Measurements from ENCODE around the gene GSK3B. TPM values are rescaled to one million over a fixed set of nuclear protein-coding genes. Genes with fewer than 3 reads are reported as not detected.
"Not testable (repeated sequence)": the region's sequence is repeated elsewhere in the genome, so short reads cannot be mapped to it uniquely, and the experiment has no call there.

Gene GSK3B
- total RNA-seq, 4 donors from 2014 or later, result 34.6 to 65.2 (median 42.6) TPM

DNA sequence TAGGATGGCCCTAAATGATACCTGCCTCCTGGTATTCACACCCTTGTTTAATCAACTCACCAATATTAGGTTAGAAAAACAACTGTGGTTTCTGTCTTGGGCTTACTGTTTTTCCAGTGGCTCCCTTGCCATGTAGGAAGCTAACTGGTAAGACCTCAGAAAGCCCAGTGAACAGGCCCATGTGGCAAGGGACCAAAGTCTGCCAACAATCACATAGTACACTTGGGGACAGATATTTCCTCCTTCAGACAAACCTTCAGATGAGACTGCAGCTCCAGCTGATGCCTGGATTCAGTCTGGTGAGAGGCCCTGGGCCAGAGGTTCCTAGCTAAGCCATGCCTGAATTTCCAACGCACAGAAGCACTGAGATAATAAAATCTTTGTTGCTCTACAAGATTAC is 96.1 kb downstream of the GSK3B start:
- no peak overlapping the region for H3K4me3 ChIP-seq
- H3K9me3 ChIP-seq, result no peaks in the 10 kb centered on the region
- H3K27me3 ChIP-seq, result no peaks in the 10 kb centered on the region
- H3K36me3 ChIP-seq, result peaks cover 0 to 6% (median 0%) of the 10 kb centered on the region in 3 donors
- no peak overlapping the region for H3K27ac ChIP-seq
- TF ChIP-seq POLR2A (IDR thresholded peaks at IDR 0.05), result no peak
- TF ChIP-seq, protein P1, sequence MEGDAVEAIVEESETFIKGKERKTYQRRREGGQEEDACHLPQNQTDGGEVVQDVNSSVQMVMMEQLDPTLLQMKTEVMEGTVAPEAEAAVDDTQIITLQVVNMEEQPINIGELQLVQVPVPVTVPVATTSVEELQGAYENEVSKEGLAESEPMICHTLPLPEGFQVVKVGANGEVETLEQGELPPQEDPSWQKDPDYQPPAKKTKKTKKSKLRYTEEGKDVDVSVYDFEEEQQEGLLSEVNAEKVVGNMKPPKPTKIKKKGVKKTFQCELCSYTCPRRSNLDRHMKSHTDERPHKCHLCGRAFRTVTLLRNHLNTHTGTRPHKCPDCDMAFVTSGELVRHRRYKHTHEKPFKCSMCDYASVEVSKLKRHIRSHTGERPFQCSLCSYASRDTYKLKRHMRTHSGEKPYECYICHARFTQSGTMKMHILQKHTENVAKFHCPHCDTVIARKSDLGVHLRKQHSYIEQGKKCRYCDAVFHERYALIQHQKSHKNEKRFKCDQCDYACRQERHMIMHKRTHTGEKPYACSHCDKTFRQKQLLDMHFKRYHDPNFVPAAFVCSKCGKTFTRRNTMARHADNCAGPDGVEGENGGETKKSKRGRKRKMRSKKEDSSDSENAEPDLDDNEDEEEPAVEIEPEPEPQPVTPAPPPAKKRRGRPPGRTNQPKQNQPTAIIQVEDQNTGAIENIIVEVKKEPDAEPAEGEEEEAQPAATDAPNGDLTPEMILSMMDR (IDR thresholded peaks at IDR 0.05), result no peak
- no peaks in the 10 kb centered on the region for H3K4me1 ChIP-seq
- no peak for DNase-seq

DNA sequence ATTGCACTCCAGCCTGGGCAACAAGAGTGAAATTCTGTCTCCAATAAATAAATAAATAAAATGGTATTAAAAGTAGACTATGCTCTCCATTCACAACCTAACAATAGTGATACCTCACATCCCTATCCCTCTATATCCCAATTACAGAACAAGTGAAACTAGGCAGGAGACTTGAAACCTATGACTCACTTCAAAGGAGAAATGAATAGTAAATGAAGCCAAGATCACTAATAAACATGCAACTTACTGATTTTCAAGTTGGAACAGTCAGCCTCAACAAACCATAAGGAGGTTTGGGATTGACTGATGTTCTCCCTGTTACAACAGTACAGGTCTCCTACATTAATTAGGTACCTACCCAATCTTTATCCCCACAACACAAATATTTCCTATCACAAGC is 103.4 kb downstream of the GSK3B start:
- Histone ChIP-seq H3K4me1 (peaks cover 0 to 5% (median 0%) of the 10 kb centered on the region in 4 donors), H3K27ac (no peak overlapping the region), H3K36me3 (no peaks in the 10 kb centered on the region), H3K9me3 (peaks cover 0 to under 1% (median 0%) of the 10 kb centered on the region in 4 donors), H3K27me3 (no peaks in the 10 kb centered on the region), H3K4me3 (no peak overlapping the region)
- TF ChIP-seq, protein P1 (IDR thresholded peaks at IDR 0.05), result no peak
- no peak for TF ChIP-seq POLR2A (IDR thresholded peaks at IDR 0.05)
- DNase-seq, result no peak

DNA sequence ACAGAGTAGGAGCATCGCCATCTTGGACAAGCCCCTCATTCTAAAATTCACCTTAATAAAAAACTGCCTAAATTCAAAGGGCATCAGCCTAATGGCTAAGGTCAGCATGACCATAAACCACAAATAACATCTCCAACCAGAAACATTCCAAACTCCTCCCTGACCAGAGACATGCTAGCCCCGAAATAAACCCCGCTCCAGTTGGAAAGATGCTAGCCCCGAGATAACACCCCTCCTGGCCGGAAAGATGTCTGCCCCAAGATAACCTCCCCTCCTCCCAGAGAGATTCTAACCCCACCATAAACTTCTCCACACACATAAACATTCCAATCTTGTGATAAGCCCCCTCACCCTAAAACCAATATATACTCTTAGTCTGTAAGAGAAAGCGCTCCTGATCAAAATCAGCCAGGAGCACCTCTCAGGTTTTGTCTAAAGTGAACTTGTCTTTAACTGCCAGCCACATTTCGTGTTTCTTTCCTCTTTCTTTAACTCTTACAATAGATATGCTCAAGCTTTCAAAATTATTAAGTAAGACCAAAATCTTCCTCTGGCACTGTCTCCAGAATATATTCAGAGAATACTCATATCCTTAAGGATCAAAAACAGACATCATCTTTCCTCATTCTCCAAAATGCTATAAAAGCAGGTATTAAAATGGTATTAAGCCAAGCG is 104.1 kb downstream of the GSK3B start:
- Histone ChIP-seq H3K4me3 (no peak overlapping the region), H3K36me3 (no peaks in the 10 kb centered on the region), H3K27ac (no peak overlapping the region), H3K27me3 (no peaks in the 10 kb centered on the region), H3K4me1 (peaks cover 0 to 5% (median 0%) of the 10 kb centered on the region in 4 donors), H3K9me3 (peaks cover 0 to 7% (median 0%) of the 10 kb centered on the region in 4 donors)
- TF ChIP-seq, protein P1 (IDR thresholded peaks at IDR 0.05), result no peak
- TF ChIP-seq POLR2A (IDR thresholded peaks at IDR 0.05), result no peak
- DNase-seq, result no peak

DNA sequence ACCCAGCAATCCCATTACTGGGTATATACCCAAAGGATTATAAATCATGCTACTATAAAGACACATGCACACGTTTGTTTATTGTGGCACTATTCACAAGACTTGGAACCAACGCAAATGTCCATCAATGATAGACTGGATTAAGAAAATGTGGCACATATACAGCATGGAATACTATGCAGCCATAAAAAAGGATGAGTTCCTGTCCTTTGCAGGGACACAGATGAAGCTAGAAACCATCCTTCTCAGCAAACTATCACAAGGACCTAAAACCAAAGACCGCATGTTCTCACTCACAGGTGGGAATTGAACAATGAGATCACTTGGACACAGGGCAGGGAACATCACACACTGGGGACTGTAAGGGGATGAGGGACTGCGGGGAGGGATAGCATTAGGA is 107.4 kb downstream of the GSK3B start:
- not testable (repeated sequence) for H3K36me3 ChIP-seq, H3K27me3 ChIP-seq, H3K27ac ChIP-seq, DNase-seq, H3K4me1 ChIP-seq, H3K4me3 ChIP-seq
- H3K9me3 ChIP-seq, result peaks cover 0 to 13% (median 0%) of the 10 kb centered on the region in 4 donors

DNA sequence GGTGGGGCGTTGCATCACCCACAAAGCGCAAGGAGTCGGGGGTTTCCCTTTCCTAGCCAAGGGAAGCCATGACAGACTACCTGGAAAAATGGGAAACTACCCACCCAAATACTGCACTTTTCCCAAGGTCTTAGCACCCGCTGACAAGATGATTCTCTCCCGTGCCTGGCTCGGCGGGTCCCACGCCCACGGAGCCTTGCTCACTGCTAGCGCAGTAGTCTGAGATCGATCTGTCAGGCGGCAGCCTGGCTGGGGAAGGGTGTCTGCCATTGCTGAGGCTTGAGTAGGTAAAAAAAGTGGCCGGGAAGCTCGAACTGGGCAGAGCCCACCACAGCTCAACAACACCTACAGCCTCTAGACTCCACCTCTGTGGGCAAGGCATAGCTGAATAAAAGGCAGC is 112.9 kb downstream of the GSK3B start:
- TF ChIP-seq, protein P1 (IDR thresholded peaks at IDR 0.05), result no peak
- no peak for TF ChIP-seq POLR2A (IDR thresholded peaks at IDR 0.05)
- Histone ChIP-seq H3K27ac (no peak overlapping the region), H3K4me1 (no peaks in the 10 kb centered on the region), H3K4me3 (no peak overlapping the region), H3K36me3 (peaks cover 0 to 6% (median 0%) of the 10 kb centered on the region in 3 donors), H3K27me3 (no peaks in the 10 kb centered on the region), H3K9me3 (peaks cover 0 to 13% (median 0%) of the 10 kb centered on the region in 4 donors)
- no peak for DNase-seq

DNA sequence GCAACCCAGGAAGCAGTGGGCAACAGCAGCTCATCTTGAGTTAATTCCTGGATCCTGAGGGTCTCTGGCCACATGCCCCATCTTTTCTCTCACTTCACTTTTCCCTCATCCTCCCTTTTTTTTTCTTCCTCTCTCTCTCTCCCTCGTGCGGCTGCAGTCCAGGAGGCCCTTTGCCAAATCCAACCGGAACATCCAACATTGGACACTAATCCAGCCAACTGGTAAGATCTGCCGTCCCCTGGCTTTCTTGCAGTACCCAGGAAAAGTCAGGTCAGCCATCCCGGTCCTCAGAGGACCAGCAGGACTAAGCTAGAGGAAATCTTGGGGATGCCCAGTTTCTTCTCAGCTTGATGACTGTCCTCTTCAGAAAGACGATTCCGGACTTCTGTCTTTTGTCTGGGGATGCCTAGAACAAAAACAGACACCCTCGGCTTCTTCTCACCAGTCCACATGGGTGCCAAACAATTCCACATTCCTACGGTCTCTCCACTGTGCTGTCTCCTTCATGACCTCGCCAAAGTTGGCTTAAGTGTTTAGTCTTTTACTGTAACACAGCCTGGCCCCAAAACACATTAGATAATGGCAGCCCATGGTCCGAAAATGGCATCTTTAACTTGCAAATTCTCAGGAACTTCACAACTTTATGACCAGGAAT is 115.6 kb downstream of the GSK3B start:
- H3K9me3 ChIP-seq, result no peaks in the 10 kb centered on the region
- TF ChIP-seq, protein P1 (IDR thresholded peaks at IDR 0.05), result no peak
- TF ChIP-seq POLR2A (IDR thresholded peaks at IDR 0.05), result no peak
- DNase-seq, result no peak
- H3K4me3 ChIP-seq, result no peak overlapping the region
- H3K4me1 ChIP-seq, result no peaks in the 10 kb centered on the region
- no peak overlapping the region for H3K27ac ChIP-seq
- no peaks in the 10 kb centered on the region for H3K27me3 ChIP-seq
- peaks cover 0 to 6% (median 0%) of the 10 kb centered on the region in 3 donors for H3K36me3 ChIP-seq
